K562 (cell line): ENCODE results near the gene GUK1.

Source experiments
- CREM ChIP-seq: IDR thresholded peaks from 2 replicates; pipeline ENCODE4 v1.6.1; 2014; ENCODE audit warnings: antibody characterized with exemption, low read depth
- POLR2AphosphoS5 ChIP-seq: IDR thresholded peaks from 2 replicates; pipeline ENCODE4 v1.6.1; 2011; ENCODE audit warnings: mild to moderate bottlenecking, low read depth, low read length, moderate library complexity; ENCODE audit not compliant: control insufficient read depth, insufficient read depth
- RBM22 ChIP-seq: fragments of 200-400 bp; formaldehyde crosslinking; IDR thresholded peaks from 2 replicates; pipeline ENCODE4 v1.6.1; 2018; ENCODE audit warnings: low read length, low read depth; ENCODE audit not compliant: poor library complexity, severe bottlenecking
- SMC3 ChIP-seq: conservative IDR thresholded peaks from 2 replicates; pipeline ENCODE4 v1.6.1; 2011; ENCODE audit warnings: low read depth, low read length, improper control_type of control experiment; ENCODE audit not compliant: insufficient read depth
- ZNF644 ChIP-seq: fragments of 200-800 bp; sonication (Bioruptor generic); IDR thresholded peaks from 2 replicates; pipeline ENCODE4 v1.6.1; 2016; ENCODE audit warnings: low read depth, missing genetic modification characterization, missing compliant biosample characterization

- TF ChIP-seq RBM22 (no peak), CREM (0 out of 2 replicates have a peak, but pooled peaks have one; percentile 7), POLR2AphosphoS5 (no peak), ZNF644 (tag) (no peak), SMC3 (0 out of 2 replicates have a peak, but pooled peaks have one; percentile 23)
Measured at GRCh38 chr1:228101994-228102790, 37.9 kb upstream of the GUK1 start.
